Right hindlimb (tissue), 1 donor: ENCODE data around the gene ABCA5.
"Not testable (repeated sequence)": the region's sequence is repeated elsewhere in the genome, so short reads cannot be mapped to it uniquely, and the experiment has no call there.

Source experiments
- DNase-seq: peaks from one replicate; pipeline ENCODE4 v3.0.0-alpha.2; 2018

Gene ABCA5

DNA sequence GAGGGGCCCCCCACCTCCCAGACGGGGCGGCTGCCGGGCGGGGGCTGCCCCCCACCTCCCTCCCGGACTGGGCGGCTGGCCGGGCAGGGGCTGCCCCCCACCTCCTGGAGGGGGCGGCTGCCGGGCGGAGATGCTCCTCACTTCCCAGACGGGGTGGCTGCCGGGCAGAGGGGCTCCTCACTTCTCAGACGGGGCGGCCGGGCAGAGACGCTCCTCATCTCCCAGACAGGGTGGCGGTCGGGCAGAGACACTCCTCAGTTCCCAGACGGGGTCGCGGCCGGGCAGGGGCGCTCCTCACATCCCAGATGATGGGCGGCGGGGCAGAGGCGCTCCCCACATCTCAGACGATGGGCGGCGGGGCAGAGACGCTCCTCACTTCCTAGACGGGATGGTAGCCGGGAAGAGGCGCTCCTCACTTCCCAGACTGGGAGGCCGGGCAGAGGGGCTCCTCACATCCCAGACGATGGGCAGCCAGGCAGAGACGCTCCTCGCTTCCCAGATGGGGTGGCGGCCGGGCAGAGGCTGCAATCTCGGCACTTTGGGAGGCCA is 130.8 kb downstream of the ABCA5 start:
- not testable (repeated sequence) for DNase-seq
